Hematopoietic multipotent progenitor cell treated with erythropoietin and hydrocortisone succinate and interleukin-3 and kit ligand, for 15 days (in vitro differentiated cells): ENCODE results near the gene MYL6B.
"Not testable (repeated sequence)": the region's sequence is repeated elsewhere in the genome, so short reads cannot be mapped to it uniquely, and the experiment has no call there.

Source experiments
- DNase-seq: peaks from one replicate; pipeline ENCODE4 v3.0.0-alpha.2; 2015; ENCODE audit warnings: low spot score

MYL6B gene

DNA sequence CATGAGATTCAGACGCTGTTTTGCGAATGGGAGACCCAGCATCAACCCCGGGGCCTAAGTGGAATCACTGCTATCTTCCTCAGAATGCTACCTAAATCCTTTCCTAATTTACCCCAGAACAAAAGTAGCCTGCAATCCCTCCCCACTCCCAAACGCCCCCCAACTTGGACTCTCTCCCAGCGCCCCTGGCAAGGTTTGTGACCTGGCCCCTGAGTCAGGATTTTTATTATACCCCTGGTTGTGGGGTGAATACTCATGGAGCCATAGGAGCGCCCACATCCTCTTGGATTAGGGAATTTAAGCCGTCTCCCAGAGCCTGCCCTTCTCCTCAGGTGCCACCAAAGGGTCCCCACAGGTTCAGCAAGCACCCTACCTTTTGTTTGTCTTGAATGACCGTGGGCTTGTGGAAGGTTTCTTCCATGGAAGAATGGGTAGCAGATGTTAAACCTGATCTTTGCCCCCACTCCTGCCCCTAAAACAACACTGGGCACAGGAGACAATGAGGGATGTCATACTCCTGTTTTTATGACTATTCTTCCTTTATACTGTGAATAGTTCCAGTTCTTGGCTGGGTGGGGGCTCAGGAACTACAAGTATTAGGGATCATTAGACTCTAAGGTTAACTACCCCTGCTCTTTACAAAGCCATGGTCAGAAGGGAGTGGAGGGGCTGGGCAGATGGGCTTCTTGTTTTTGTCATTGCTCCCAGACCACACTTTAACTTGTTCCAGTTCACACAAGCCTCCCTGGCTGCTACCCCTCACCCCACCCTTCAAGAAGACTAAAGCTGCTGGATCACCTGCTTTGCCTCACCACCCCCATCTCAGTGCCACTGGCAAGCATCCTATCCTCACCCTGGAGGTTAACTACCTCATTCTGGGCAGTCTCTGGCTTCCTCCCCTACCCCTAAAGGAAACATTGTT lies 630 bp downstream of the MYL6B start:
- DNase-seq = no peak

GRCh38 chr12:56153678-56154065 lies 1.3 kb downstream of the MYL6B start:
- DNase-seq = no peak

- DNase-seq = no peak
Measured at GRCh38 chr12:56154246-56154771, 1.9 kb downstream of the MYL6B start.

GRCh38 chr12:56154818-56155217 lies 2.4 kb downstream of the MYL6B start:
- no peak for DNase-seq

GRCh38 chr12:56155256-56155845 lies 3.0 kb downstream of the MYL6B start:
- no peak for DNase-seq

- not testable (repeated sequence) for DNase-seq
Measured at GRCh38 chr12:56156464-56157200, 4.2 kb downstream of the MYL6B start.

- peak; percentile 33 for DNase-seq
Measured at GRCh38 chr12:56157201-56158028, 5.0 kb downstream of the MYL6B start.

DNA sequence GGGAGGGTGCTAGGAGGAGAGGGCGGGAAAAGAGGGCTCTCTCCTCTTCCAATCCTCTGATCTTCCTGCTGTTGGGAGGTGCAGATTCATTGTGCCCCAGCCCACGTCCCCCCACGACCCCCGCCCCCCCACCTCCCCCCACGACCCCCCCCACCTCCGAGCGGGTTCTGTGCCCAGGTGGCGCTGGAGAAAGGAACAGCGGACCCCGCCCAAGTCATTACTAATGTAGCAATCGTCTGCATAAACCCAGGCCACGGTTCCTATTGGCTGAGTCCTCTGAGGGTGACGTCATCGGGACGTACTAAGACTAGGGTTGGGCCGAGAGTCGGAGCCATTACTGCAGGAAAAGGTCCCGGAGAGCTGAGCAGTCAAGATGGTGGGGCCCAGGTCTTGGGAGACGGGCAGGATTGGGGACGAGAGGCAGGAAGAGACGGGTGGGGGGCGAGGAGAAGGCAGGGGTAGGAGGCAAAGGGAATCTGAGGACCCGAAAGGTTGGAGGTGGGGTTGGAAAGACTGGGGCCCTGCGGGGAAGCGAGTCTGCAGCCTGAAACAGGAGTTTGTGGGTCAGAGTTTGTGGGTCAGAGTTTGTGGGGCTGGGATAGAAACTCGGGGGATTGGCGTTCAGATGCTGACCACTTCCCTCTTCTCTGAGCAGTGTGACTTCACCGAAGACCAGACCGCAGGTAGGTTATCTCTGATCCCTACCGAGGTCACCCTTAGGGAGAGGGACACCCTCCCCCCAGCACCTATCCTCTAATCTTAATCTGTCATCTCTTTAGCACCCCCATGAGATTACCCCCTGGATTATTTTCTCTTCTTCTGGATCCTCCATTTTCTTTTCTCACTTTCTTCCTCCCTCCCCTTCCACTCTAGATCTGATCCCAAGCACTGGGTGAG lies 5.9 kb downstream of the MYL6B start, which contains the start of gene MYL6:
Gene MYL6, plus strand, starts transcription at position 331 of the 897 bp plus-strand sequence. Its CDS starts 43 bp downstream, at position 374.
- DNase-seq = peak; percentile 97

- peak; percentile 59 for DNase-seq
Measured at GRCh38 chr12:56158926-56159461, 6.6 kb downstream of the MYL6B start.

DNA sequence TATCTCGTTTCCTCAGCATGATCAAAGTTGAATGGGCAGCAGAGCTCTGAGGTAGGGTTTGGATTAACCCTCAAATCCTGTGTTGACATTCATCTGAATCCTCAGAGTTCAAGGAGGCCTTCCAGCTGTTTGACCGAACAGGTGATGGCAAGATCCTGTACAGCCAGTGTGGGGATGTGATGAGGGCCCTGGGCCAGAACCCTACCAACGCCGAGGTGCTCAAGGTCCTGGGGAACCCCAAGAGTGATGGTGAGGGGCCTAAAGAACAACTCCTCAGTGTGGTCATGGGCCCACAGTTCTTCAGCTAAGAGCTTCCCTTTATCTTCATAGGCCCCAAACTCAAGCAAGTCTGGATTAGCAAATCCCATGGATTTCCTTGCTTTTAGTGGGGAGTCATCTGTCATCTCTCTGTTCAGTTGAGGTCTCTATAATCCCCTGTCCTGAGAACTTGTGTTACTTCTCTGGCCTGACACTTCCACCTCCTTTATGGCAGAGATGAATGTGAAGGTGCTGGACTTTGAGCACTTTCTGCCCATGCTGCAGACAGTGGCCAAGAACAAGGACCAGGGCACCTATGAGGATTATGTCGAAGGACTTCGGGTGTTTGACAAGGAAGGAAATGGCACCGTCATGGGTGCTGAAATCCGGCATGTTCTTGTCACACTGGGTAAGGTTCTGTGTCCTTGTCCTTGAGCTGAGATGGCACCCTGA lies 7.2 kb downstream of the MYL6B start:
- DNase-seq = no peak

GRCh38 chr12:56160193-56160763 lies 7.9 kb downstream of the MYL6B start:
- DNase-seq = no peak

GRCh38 chr12:56160894-56161689 lies 8.7 kb downstream of the MYL6B start:
- DNase-seq = no peak

DNA sequence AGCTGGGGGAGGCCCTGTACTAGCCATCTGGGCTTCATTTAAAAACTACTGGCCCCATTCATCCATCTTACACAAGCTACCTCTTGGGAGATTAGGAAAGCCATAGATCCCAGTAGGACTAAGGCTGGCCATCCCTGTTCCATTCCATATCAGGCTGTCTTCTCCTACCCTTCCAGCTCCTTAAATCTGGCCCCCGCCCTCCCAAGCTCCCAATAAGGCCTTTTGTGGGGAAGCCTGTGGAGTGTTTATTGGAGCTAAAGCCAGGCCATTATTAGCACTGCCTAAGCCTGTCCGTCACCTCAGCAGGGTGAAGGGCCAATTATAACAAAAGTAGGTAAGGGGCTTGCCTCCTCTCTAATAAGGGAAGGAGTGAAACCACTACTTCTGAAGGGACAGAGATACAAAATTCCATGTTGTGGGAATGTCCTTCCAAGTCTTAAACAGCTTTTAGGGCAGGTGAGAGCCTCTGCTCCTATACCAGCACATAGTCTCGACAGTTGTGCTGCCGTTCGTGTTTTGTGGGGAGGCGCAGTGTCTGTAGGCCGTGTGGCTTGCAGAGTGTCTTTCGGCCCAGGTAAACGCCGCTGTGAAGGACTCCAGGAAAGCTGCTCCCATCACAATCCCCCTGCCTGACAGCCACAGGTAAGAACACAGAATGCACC lies 9.4 kb downstream of the MYL6B start:
- DNase-seq = no peak

GRCh38 chr12:56162468-56163290 lies 10.3 kb downstream of the MYL6B start:
- DNase-seq = no peak

- DNase-seq = no peak
Measured at GRCh38 chr12:56163533-56164344, 11.4 kb downstream of the MYL6B start.

DNA sequence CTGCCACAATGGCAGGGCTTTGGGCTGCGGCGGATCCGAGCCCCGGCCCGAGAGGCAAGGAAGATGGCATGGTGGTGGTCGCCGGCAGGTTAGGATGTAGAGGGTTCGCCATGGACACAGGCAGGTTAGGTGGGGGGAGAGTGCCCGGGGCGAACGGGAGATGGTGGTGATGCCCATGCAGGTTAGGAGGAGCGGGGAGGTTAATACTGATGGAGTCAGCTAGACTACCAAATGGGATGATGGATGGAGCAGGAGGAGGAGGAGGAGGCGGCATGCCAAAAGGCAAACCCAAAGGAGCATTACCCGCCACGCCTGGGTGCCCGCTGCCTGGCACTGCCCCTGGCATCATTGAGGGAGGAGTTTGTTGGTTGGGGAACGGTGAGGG lies 11.9 kb downstream of the MYL6B start:
- DNase-seq = no peak
